GM18861 (cell line): ENCODE measurements around the gene SKOR2.

Experiments
- ATAC-seq: cut with Tn5 transposase; IDR thresholded peaks from one replicate; pipeline ENCODE4 v1.9.1; 2021; ENCODE audit not compliant: unreplicated experiment

The SKOR2 gene

DNA sequence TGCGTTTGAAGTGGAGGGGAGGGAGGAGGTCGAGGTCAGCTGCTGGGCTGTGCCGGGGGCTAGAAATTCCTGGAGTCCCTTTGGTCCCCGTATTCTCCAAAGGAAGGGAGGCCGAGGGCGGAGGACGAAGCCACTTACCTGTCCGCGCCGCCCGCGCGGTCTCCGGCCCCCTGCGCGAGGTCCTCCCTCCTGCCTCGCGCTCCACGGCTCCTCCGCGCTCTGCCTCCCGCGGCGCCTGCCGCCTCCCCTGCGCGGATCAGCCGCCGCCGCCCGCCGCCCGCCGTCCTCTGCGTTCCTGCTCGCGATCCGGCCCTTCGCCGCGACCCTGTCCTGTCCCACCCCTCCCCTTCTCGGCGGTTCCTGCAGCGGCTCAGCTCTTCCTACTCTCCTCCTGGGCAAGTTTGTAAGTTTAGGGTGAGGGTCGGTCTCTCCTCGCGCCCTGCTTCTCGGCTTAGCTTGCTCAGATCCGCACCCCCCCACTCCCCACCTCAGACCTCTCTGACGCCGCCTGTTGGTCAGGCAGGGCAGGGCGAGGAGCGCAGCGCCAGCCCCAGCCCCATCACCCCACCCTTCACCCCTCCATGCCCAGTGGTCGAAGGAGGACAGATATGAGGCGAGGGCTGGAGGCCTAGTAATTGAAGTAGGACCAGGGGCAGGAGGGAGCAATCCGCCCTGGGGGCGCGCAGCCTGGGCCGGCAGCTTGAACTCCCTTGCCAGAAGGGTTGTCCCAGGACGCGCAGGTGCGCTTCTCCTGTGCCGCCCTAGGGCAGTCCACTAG is 9.7 kb upstream of the SKOR2 start:
- no peak for ATAC-seq

DNA sequence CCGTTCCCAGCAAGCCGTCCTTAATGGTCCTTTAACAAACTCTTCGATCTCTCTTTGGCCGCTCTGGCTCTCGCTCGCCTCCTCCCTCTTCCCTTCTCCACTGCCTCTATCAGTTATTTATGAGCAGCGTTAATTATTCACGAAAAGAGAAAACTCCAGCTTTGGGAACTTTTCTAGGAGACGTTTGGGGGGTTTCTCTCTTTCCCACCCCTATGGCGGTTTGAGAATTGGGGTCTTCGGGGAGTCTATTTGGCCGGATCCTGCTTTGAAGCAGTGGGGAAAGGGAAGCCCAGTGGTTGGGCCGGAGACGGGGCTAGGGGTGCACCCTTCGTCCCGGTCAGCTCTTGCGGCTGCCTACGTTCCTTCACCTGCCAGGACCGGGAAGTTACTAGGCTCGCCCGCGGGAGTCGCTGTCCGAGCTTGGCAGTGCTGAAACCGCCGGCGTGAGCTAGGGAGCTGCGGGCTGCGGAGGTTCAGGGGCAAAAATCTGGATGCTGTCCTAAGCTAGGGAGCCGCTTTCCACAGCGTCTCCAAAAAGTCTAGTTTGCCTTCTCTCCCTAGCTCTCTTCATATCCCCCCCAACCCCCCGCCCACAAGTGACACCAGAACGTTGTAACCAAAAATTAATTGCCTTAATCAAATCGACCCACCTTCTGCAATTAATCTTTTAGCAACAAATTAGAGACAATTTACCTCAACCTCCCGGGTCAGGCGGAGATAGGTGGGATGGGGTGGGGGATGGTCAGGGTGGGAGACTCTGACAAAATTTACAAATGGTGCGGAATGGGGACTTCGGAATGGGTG is 8.9 kb upstream of the SKOR2 start:
- ATAC-seq: no peak

GRCh38 chr18:47254341-47254939 is 3.0 kb upstream of the SKOR2 start:
- no peak for ATAC-seq

DNA sequence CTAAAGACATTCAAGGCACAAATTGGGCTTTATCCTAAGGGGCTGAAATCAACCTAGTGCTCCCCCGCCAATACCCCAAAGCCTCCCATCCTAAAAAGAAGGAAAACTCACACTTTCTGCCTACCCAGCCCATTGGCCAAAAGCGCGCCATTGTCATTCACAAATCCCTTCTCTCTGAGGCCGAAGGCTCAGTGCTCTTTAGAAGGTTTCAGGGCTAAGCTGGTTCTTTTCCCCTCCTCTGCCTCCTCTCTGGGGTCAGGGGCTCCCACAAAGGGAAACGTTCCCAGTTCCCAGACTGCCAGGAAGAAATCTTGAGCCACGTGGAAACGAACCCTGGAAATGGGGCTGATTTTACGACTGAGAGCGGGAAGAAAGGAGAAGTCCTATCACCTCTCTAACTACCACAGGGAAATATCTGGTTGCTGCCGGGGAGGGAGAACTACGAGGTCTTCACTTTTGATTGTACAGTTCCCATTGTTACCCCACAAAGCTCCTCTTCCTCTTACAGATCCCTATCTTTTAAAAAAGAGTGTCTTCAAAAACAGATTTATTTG is 1.7 kb upstream of the SKOR2 start:
- no peak for ATAC-seq

GRCh38 chr18:47250391-47251046 is 941 bp downstream of the SKOR2 start:
- ATAC-seq: no peak

GRCh38 chr18:47249314-47249981 is 2.0 kb downstream of the SKOR2 start:
- no peak for ATAC-seq

DNA sequence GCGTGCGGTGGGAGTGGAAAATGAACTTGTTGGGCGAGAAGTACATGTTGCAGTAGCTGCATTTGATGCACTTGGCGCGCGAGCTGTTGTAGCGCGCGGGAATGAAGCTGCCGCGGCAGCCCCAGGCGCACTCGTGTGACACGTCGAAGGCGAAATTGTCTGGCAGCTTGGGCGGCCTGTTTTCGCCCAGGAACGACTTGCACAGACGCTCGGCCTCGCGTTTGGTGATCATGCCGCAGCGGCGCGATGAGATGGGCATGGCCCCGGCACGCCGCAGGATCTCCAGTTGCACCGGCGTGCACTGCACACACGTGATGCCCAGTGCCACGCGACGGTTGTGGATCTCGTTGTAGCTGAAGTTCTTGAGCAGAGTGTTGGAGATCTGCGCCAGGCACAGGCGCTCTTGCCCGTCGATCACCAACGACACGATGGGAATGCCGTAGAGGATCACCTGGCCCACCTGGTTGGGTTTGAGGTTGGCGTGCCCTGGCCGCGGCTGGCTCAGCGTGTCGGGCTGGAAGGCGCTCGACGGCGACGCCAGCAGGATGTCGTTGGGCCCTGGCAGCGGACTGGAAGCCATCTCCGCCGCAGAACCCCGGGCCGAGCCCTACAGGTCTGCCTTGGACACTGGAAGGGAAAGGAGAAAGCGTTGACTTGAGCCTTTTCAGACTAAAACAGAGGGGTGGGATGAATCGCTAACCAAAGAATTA is 2.7 kb downstream of the SKOR2 start:
- no peak for ATAC-seq

- no peak for ATAC-seq
These were observed 3.3 kb downstream of the SKOR2 start for GRCh38 chr18:47248115-47248603.

DNA sequence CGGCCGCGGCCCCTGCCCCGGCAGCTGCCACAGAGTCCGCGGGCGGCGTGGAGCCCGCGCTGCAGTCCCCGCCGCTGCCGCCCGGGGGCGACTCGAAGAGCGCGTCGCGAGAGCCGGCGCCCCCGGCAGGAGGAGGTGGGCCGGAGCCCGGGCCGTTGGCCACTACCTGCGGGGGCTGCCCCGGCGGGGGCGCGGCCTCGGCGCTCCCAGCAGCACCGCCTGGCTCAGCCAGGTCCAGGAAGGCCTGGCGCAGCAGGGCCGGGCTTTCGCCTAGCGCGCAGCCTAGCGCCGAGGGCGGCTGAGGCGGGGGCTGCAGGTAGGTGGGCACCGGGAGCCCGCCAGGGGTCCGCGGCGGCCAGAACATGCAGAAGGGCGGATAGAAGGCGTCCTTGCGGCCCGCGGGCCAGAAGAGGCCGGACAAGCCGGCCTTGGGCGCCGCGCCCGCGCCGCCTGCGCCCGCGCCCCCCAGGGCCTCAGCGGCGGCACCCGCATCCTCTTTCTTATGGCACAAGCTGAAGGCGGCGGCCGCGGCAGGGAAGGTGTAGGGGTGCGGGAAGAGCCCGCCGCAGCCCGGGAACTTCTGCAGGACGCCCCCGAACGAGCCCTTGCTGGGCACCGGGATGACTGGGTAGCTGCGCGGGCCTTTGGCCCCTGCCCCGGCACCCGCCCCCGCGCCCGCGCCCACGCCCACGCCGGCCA is 3.9 kb downstream of the SKOR2 start:
- ATAC-seq: no peak

- ATAC-seq: no peak
These were observed 4.4 kb downstream of the SKOR2 start for GRCh38 chr18:47247036-47247415.

- ATAC-seq: no peak
These were observed 5.2 kb downstream of the SKOR2 start for GRCh38 chr18:47246027-47246971.

DNA sequence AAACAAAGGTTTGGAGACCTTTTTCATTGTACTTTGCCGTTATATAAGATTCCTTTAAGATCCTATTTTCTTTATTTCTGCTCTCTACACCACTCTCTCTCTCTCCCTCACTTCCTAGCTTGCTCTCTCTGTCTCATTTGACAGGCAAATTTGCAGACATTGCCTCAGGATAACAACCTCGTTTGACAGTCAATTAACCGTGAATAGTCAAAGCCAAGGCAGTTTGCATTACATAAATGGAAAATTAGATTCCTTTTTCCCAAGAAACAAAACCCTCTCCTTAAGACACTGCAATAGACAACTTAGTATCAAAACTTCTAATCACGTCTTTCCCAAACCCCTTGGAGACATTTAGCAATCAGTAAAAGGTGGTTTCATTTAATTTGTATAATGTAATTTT is 7.4 kb downstream of the SKOR2 start:
- ATAC-seq: no peak

GRCh38 chr18:47235096-47235495 is 16.4 kb downstream of the SKOR2 start:
- ATAC-seq: no peak

GRCh38 chr18:47226660-47227059 is 24.8 kb downstream of the SKOR2 start:
- no peak for ATAC-seq

DNA sequence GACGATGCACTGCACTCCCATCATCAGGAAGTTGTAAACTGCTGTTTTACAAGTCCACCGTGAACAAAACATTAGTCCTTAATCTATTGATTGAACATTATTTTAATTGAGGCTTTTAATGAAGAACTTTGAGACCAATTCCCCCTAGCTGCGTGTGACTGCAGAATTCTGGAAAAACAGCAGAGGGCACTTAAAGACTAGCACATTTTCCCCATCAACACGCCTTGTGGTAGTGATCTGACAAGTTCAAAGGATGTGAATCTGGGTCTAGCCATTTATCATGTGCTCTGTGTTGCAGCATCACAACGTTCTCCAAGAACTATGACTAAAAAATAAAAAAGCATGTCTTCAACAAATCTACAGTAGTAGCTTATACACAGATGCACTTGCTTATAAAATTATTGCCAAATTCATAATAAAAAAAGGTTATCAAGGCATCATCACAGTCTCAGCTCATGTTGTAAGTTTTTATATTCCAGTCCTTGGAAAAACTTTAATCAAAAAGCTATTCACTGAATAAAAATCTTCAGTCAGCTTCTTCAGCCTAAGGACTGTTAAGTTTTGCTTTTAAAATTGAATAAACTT is 35.8 kb downstream of the SKOR2 start:
- ATAC-seq: no peak

- ATAC-seq: no peak
These were observed 42.3 kb downstream of the SKOR2 start for GRCh38 chr18:47209171-47209570.

DNA sequence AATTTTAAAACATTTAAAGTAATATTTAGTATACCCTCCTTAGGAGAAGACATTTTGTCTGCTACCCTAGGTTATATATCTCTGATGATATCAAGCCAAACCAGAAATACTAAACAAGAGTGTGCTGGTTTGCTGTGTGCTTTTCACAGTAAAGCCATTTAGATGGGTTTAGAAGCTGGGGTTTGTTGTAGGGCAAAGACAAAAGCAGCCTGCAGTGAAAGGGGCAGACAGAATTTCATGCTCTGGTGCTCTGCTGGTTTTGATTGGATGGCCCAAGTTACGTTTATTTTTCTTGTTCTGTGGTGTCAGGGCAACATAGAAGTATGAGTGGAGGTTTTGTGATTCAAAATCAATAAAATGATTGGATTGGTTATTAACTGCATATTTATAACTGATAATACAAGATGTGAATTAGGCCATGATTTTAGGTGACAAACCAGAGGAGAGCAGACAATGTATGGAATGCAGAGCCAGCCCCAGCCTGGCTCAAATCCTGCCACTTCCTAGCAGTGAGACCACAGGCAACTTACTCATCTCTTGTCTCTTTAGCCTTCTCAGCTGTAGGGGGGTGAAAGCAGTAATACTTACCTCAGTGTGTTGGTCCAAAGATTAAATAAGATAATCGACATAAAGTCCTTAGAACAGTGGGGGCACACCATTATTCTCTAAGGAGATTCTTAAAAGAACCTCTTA is 44.4 kb downstream of the SKOR2 start:
- ATAC-seq: no peak
